Measurements from ENCODE around the gene CHRNA1.
A peak's percentile ranks its signal among the peaks of the same experiment; 100 is the strongest.

CHRNA1 gene

GRCh38 chr2:174781996-174782395 lies 17.7 kb upstream of the CHRNA1 start:
- DNase-seq (ENCODE audit: low spot score) = no peak

- DNase-seq (ENCODE audit: low spot score) = no peak
Observed at GRCh38 chr2:174781298-174781697, 17.0 kb upstream of the CHRNA1 start.

GRCh38 chr2:174780856-174781255 lies 16.6 kb upstream of the CHRNA1 start:
- DNase-seq (ENCODE audit: low spot score) = no peak

GRCh38 chr2:174780191-174780840 lies 16.0 kb upstream of the CHRNA1 start:
- no peak for DNase-seq (ENCODE audit: low spot score)

GRCh38 chr2:174779361-174779928 lies 15.2 kb upstream of the CHRNA1 start:
- no peak for DNase-seq (ENCODE audit: low spot score)

GRCh38 chr2:174778085-174778981 lies 14.1 kb upstream of the CHRNA1 start:
- peak; percentile 81 for DNase-seq (ENCODE audit: low spot score)

- no peak for DNase-seq (ENCODE audit: low spot score)
Observed at GRCh38 chr2:174777347-174778084, 13.2 kb upstream of the CHRNA1 start.

GRCh38 chr2:174776675-174777074 lies 12.4 kb upstream of the CHRNA1 start:
- DNase-seq (ENCODE audit: low spot score) = no peak

- DNase-seq (ENCODE audit: low spot score) = no peak
Observed at GRCh38 chr2:174776223-174776622, 12.0 kb upstream of the CHRNA1 start.

- DNase-seq (ENCODE audit: low spot score) = no peak
Observed at GRCh38 chr2:174775571-174775980, 11.3 kb upstream of the CHRNA1 start.

- no peak for DNase-seq (ENCODE audit: low spot score)
Observed at GRCh38 chr2:174774886-174775285, 10.6 kb upstream of the CHRNA1 start.

- DNase-seq (ENCODE audit: low spot score) = no peak
Observed at GRCh38 chr2:174773215-174773614, 8.9 kb upstream of the CHRNA1 start.

GRCh38 chr2:174772472-174772801 lies 8.2 kb upstream of the CHRNA1 start:
- no peak for DNase-seq (ENCODE audit: low spot score)

- peak; percentile 78 for DNase-seq (ENCODE audit: low spot score)
Observed at GRCh38 chr2:174771631-174772471, 7.6 kb upstream of the CHRNA1 start.

GRCh38 chr2:174771136-174771535 lies 6.9 kb upstream of the CHRNA1 start:
- DNase-seq (ENCODE audit: low spot score) = no peak

- DNase-seq (ENCODE audit: low spot score) = no peak
Observed at GRCh38 chr2:174768557-174768956, 4.3 kb upstream of the CHRNA1 start.

- DNase-seq (ENCODE audit: low spot score) = no peak
Observed at GRCh38 chr2:174766271-174766670, 2.0 kb upstream of the CHRNA1 start.

- DNase-seq (ENCODE audit: low spot score) = no peak
Observed at GRCh38 chr2:174765576-174765975, 1.3 kb upstream of the CHRNA1 start.

- DNase-seq (ENCODE audit: low spot score) = no peak
Observed at GRCh38 chr2:174763780-174764179, 492 bp downstream of the CHRNA1 start.

GRCh38 chr2:174762464-174762863 lies 1.8 kb downstream of the CHRNA1 start:
- DNase-seq (ENCODE audit: low spot score) = no peak

GRCh38 chr2:174761837-174762236 lies 2.4 kb downstream of the CHRNA1 start:
- DNase-seq (ENCODE audit: low spot score) = peak; percentile 57
